K562 (cell line): Measurements from ENCODE around the gene EME1. TPM values are rescaled to one million over a fixed set of nuclear protein-coding genes. Genes with fewer than 3 reads are reported as not detected.

Experiments
- ATAC-seq: fragments of 200-7000 bp; cut with Tn5 transposase; 3 replicates; pipeline ENCODE4 v1.9.1; 2020; ENCODE audit warnings: moderate library complexity
- BruUV-seq: library from RNA; stranded (reverse); fragments of 400-500 nt; replicated peaks from 2 replicates; lab custom pipeline; 2021; lab: Mats Ljungman, UMichigan
- CTCF ChIA-PET: fragments of 300-600 bp; formaldehyde crosslinking; extraction: SDS; loops from one replicate; lab custom pipeline; 2021; ENCODE audit warnings: low intra/inter-chr PET ratio; lab: Yijun Ruan, JAX
- POLR2A ChIA-PET: fragments of 300-600, 350-650 bp; sonication (Branson Sonifier 250); formaldehyde crosslinking; extraction: SDS; loops from one replicate; lab custom pipeline; 2021; ENCODE audit warnings: antibody characterized with exemption, inconsistent platforms; lab: Yijun Ruan, JAX
- DNase-seq, 4 experiments: peaks; one replicate each; pipeline versions ENCODE4 v3.0.0 to v3.0.0-alpha.2; 2011 to 2018; ENCODE audit warnings: low spot score in 3 of 4, mixed read lengths in 3 of 4; ENCODE audit errors: extremely low read depth in 1 of 4
- FAIRE-seq: peaks from 2 replicates; lab custom pipeline; 2011; peaks lifted over from hg19 to GRCh38; lab: Jason Lieb, UNC
- H2AFZ ChIP-seq: 2 replicates; pipeline ENCODE4 v1.6.0; 2011; ENCODE audit warnings: low read depth, low read length, control low read depth, inconsistent platforms
- H3K27ac ChIP-seq: fragments of 200-600 bp; 3 replicates; pipeline ENCODE4 v1.8.0; 2011; ENCODE audit warnings: low read depth, mild to moderate bottlenecking, control low read depth, inconsistent platforms, low read length, moderate library complexity, mixed read lengths; ENCODE audit errors: extremely low read depth
- H3K27me3 ChIP-seq, 2 experiments: fragments of 300-600 bp in 1 of 2; 2 replicates in 1 of 2; 3 replicates in 1 of 2; pipeline versions ENCODE4 v1.6.0 to v1.8.0; 2011; ENCODE audit warnings: inconsistent platforms in 2 of 2, low read length in 2 of 2, mild to moderate bottlenecking in 1 of 2, mixed read lengths in 1 of 2, moderate library complexity in 1 of 2; ENCODE audit not compliant: control insufficient read depth in 2 of 2, insufficient read depth in 2 of 2
- H3K36me3 ChIP-seq: fragments of 300-600 bp; 3 replicates; pipeline ENCODE4 v1.8.0; 2011; ENCODE audit warnings: mild to moderate bottlenecking, low read length, inconsistent platforms; ENCODE audit not compliant: control insufficient read depth, insufficient read depth
- H3K4me1 ChIP-seq, 2 experiments: fragments of 200-600 bp in 1 of 2; replicated peaks in 1 of 2; 2 replicates in 1 of 2; 3 replicates in 1 of 2; pipeline versions ENCODE4 v1.5.1 to v1.8.0; 2011; ENCODE audit warnings: inconsistent platforms in 2 of 2, low read length in 2 of 2, mild to moderate bottlenecking in 1 of 2, mixed read lengths in 1 of 2, moderate library complexity in 1 of 2; ENCODE audit not compliant: control insufficient read depth in 2 of 2, insufficient read depth in 2 of 2
- H3K4me2 ChIP-seq: 2 replicates; pipeline ENCODE4 v1.6.1; 2011; ENCODE audit warnings: low read length, control low read depth, inconsistent platforms, mixed read lengths; ENCODE audit not compliant: insufficient read depth
- H3K4me3 ChIP-seq: fragments of 200-600 bp; sonication (generic), shearing (Covaris generic); 2 replicates; pipeline ENCODE4 v1.5.1; 2016; ENCODE audit warnings: control low read depth, inconsistent platforms
- H3K79me2 ChIP-seq: fragments of 200-600 bp; 3 replicates; pipeline ENCODE4 v1.8.0; 2011; ENCODE audit warnings: low read length, inconsistent platforms; ENCODE audit not compliant: control insufficient read depth, insufficient read depth
- H3K9ac ChIP-seq, 2 experiments: 2 replicates each; pipeline versions ENCODE4 v1.6.0 to v1.6.1; 2011; ENCODE audit warnings: low read depth in 2 of 2, low read length in 2 of 2, control low read depth in 1 of 2, inconsistent platforms in 1 of 2, mild to moderate bottlenecking in 1 of 2, mixed read lengths in 1 of 2; ENCODE audit not compliant: insufficient read depth in 1 of 2
- H3K9me1 ChIP-seq: one replicate; pipeline ENCODE4 v1.6.0; 2011; ENCODE audit warnings: inconsistent platforms, mild to moderate bottlenecking, low read length, moderate library complexity; ENCODE audit not compliant: control insufficient read depth, insufficient read depth
- H3K9me3 ChIP-seq: replicated peaks from 2 replicates; pipeline ENCODE4 v1.5.1; 2011; ENCODE audit warnings: low read depth, low read length, inconsistent platforms; ENCODE audit not compliant: control insufficient read depth, insufficient read depth
- H4K20me1 ChIP-seq: replicated peaks from 2 replicates; pipeline ENCODE4 v1.6.1; 2011; ENCODE audit warnings: low read length, inconsistent platforms, mixed read lengths; ENCODE audit not compliant: control insufficient read depth, insufficient read depth
- FOSL1 ChIP-seq: fragments of 200-800 bp; sonication (Bioruptor generic); conservative IDR thresholded peaks from 2 replicates; pipeline ENCODE4 v1.6.1; 2016; ENCODE audit warnings: missing genetic modification characterization, missing compliant biosample characterization
- JUND ChIP-seq, 2 experiments: IDR thresholded peaks; 2 replicates in 1 of 2; 3 replicates in 1 of 2; pipeline ENCODE4 v1.6.1; 2011; ENCODE audit warnings: borderline replicate concordance in 2 of 2, low read depth in 2 of 2, low read length in 2 of 2, improper control_type of control experiment in 1 of 2, missing biosample characterization in 1 of 2, missing genetic modification characterization in 1 of 2, missing genetic modification reagents in 1 of 2
- NFIX ChIP-seq: fragments of 250-450 bp; sonication (Bioruptor Pico); IDR thresholded peaks from 2 replicates; pipeline ENCODE4 v1.4.0; 2020; ENCODE audit warnings: low read depth, mild to moderate bottlenecking, moderate library complexity
- XRCC3 ChIP-seq: fragments of 450-650 bp; IDR thresholded peaks from 2 replicates; pipeline ENCODE4 v1.6.1; 2017; ENCODE audit warnings: mild to moderate bottlenecking, moderate library complexity
- ZC3H4 ChIP-seq: sonication (generic); formaldehyde crosslinking; IDR thresholded peaks from 2 replicates; pipeline ENCODE4 v1.9.0; 2021; ENCODE audit warnings: missing genetic modification reagents, borderline replicate concordance
- WGBS: fragments of 100-300 bp; shearing (Covaris generic); methylation state at CpG from one replicate; pipeline ENCODE4 v1.1.6; 2016; ENCODE audit warnings: low coverage, mixed read lengths; ENCODE audit not compliant: insufficient coverage; ENCODE audit errors: missing lambda C conversion rate; 5-methylcytosine and 5-hydroxymethylcytosine counted together
- in situ Hi-C: fragments of 300-500 bp; cut with MboI; formaldehyde crosslinking; loops from 4 replicates; pipeline ENCODE4 v1.15.0; 2018; ENCODE audit warnings: inconsistent platforms, mixed read lengths
- intact Hi-C: fragments of 100-400 bp; cut with micrococcal nuclease; formaldehyde crosslinking; loops from 2 replicates; pipeline ENCODE4 v1.14.2; 2022
- polyA plus RNA-seq, 8 experiments: library from polyadenylated mRNA; depleted of rRNA in 4 of 8; stranded (reverse) in 5 of 8; unstranded in 3 of 8; fragments of >200 nt; fragmentation: Nextera tagmentation in 2 of 8; fragmentation: Illumina TruSeq in 1 of 8; extraction: Ambion mirVana in 2 of 8; extraction: Trizol in 1 of 8; gene quantifications; 2 replicates each; pipeline versions ENCODE4 v1.2.1 to v1.2.3, GENCODE V29; 2011 to 2014; ENCODE audit warnings: inconsistent platforms in 1 of 8, missing spikeins in 1 of 8
- total RNA-seq, 7 experiments: library from RNA; depleted of rRNA in 6 of 7; stranded (reverse); fragments of >200 nt in 6 of 7; fragmentation: Illumina TruSeq in 2 of 7; extraction: Trizol in 2 of 7; gene quantifications; 2 replicates each; pipeline versions ENCODE4 v1.2.1 to v1.2.3, GENCODE V29; 2011 to 2021; ENCODE audit warnings: low replicate concordance in 1 of 7

Gene EME1
- total and polyA plus RNA-seq, 9 of the 15 experiments (the other 6 are each of a cell fraction or from before 2014, with no cell fraction given) = 14.6 to 44.1 (median 24.0) TPM

DNA sequence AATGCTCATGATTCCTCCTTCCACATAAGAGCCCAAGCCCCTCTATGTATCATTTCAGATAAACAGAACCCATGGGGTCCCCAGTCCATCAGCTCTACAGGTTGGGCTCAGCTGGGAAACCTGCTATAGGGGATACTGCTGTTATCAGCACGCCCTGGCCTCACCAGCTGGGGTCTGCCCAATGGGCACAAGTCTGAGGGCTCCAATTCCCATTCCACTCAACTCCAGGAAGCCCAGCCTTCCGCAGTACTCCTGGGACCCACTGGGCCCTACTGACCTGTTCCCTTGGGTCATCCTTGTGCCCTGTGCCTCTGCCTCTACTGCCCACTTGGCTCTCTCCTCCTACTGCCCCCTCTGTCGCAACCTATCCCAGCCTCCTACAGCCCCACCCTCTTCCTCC, 43.3 kb upstream of the EME1 start:
- no peak for FAIRE-seq
- BruUV-seq = no TSS peak
- Histone ChIP-seq H3K9ac (no peak overlapping the region), H3K4me2 (no peak overlapping the region), H3K36me3 (no peaks in the 10 kb centered on the region), H3K79me2 (no peaks in the 10 kb centered on the region), H3K27ac (no peak overlapping the region), H3K27me3 (peaks cover 25 to 56% of the 10 kb centered on the region in 2 experiments), H3K4me1 (peaks cover 0 to 3% of the 10 kb centered on the region in 2 experiments; a peak in 2 of 5 replicates), H3K9me3 (no peaks in the 10 kb centered on the region), H2AFZ (no peak overlapping the region), H3K9me1 (no peaks in the 10 kb centered on the region), H3K4me3 (no peak overlapping the region), H4K20me1 (no peaks in the 10 kb centered on the region)
- DNase-seq = no peak
- TF ChIP-seq ZC3H4 (CRISPR knock-in tag) = no peak
- no peak for TF ChIP-seq NFIX (CRISPR knock-in tag)
- POLR2A ChIA-PET = interaction anchor here (0.7 to 0.8 kb wide), 2 partner anchors 10 to 21 kb away, joined by 3 read pairs; no protein-coding TSS in a partner anchor
- 5% methylated on average over 3 of the region's 3 CpGs for WGBS
- ATAC-seq = no peak
- intact Hi-C loops = no loop called here
- in situ Hi-C loops = no loop called here
- CTCF ChIA-PET = no interaction called here

DNA sequence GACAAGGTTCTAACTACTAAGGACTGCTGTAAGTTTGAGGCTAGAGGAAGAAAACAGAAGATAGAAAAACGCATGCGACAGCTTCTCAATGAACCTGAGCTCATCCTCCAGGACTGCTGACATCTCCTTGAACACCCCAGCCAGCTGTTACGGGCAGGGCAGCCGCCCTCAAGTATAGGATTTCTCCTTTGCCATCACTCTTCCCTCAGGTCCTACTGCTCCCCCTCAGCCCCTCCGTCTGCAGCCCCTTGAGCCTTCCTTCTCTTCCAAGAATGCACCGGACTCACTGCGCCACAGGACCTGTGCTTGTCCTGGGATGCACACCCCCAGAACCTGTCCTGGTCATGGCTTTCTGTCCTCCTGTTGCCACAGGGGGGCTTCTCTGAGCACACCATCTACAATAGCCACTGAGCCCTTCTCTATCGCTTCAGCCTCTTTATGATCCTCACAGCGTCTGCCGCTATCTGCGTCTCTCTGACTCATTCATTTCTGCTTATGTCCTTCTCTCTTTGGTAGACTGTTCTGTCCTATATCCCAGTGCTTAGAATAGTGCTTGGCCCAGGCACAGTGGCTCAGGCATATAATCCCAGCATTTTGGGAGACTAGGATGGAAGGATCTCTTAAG, 42.8 kb upstream of the EME1 start:
- no peaks in the 10 kb centered on the region for H3K9me1 ChIP-seq
- H3K4me3 ChIP-seq = no peak overlapping the region
- H3K4me1 ChIP-seq = peaks cover 0 to 3% of the 10 kb centered on the region in 2 experiments; a peak in 2 of 5 replicates
- H3K4me2 ChIP-seq = no peak overlapping the region
- H4K20me1 ChIP-seq = no peaks in the 10 kb centered on the region
- peak; percentile 31; the same call in 1 of the 2 replicates for TF ChIP-seq FOSL1 (tag)
- TF ChIP-seq XRCC3 = no peak
- 0 out of 2 replicates have a peak, but pooled peaks have one; percentile 22 for TF ChIP-seq JUND (IDR thresholded peaks at IDR 0.05; ENCODE audit: borderline replicate concordance, low read depth, low read length)
- TF ChIP-seq JUND (tag; IDR thresholded peaks at IDR 0.05; ENCODE audit: borderline replicate concordance, low read depth, low read length) = no peak
- no peaks in the 10 kb centered on the region for H3K36me3 ChIP-seq
- no peaks in the 10 kb centered on the region for H3K79me2 ChIP-seq
- FAIRE-seq = no peak
- intact Hi-C loops = no loop called here
- CTCF ChIA-PET = no interaction called here
- in situ Hi-C loops = no loop called here
- WGBS = 26% methylated on average over 11 of the region's 11 CpGs
- peak; percentile 67 for ATAC-seq
- no peak overlapping the region for H3K9ac ChIP-seq
- no peak overlapping the region for H2AFZ ChIP-seq
- no peaks in the 10 kb centered on the region for H3K9me3 ChIP-seq
- peaks cover 25 to 59% of the 10 kb centered on the region in 2 experiments for H3K27me3 ChIP-seq
- no peak overlapping the region for H3K27ac ChIP-seq
- POLR2A ChIA-PET = interaction anchor here (0.7 to 1.3 kb wide), 5 partner anchors 9 to 38 kb away, joined by 3 to 6 read pairs (median 3); partner anchors contain the start of gene XYLT2
- no TSS peak for BruUV-seq
- no peak for DNase-seq
